Measurements from ENCODE around the gene CLEC17A.

Gene CLEC17A

GRCh38 chr19:14555918-14556661 lies 26.8 kb upstream of the CLEC17A start:
- no peak overlapping the region for H3K27ac ChIP-seq
- TF ChIP-seq CTCF (IDR thresholded peaks at IDR 0.05) (no peak), ZFX (IDR thresholded peaks at IDR 0.05; ENCODE audit: borderline replicate concordance) (no peak)

DNA sequence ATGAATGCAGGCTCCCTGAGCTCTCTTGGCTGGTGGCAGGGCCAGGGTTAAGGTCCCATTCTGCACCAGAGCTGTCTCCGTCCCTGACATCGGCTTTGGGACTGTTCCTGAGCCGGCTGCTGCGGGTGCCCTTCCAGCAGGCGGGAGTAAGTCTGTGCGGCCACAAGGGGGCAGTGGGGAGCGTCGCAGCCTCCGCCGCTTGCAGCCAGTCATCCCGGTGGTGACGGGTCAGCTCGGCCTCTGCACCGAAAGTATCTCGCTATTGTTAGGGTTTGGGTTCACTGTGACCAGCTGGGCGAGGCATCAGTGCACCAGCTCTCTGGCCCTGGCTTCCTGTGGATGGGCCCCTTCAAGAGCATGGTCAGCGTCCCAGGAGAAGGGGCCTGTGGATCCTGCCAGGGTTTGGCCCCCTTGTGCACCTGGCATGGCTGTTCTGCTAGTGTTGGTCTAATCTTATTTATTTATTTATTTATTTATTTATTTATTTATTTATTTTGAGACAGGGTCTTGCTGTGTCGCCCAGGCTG lies 26.2 kb upstream of the CLEC17A start:
- no peak overlapping the region for H3K27ac ChIP-seq
- no peak for TF ChIP-seq ZFX (IDR thresholded peaks at IDR 0.05; ENCODE audit: borderline replicate concordance)
- peak; percentile 98 for TF ChIP-seq CTCF (IDR thresholded peaks at IDR 0.05)

DNA sequence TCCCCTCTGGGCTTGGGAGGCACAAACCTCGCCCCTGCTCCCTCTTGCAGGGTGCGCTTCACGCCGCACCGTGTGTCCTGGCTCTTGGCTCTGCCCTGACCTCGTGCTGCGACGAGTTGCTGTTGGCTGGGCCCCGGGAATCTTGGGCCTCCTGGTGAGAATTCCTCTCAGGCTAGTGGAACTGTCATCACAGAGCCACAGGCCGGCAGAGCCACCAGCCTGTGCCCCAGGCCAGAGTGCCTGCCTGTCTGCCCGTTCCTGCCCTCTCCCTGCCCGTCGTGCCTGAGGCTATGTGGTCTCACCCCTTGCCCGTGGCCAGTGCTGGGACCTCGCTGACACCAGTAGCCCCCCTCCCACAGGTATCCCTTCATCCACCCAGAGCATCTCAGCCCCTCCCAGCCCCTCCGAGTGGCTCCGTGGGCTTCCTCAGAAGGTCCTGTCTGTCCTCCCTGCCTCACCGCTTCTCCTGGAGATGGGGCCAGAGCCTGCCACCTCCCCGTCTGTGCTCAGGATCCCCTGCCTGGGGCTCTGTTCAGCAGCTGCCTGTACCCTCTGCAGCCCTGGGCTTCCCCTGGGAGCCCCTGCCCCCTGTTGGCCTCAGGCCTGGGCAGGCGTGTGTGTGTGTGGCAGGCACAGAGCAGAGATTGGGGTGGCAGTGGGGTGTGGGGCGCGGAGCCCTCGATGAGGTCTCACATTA lies 24.4 kb upstream of the CLEC17A start:
- TF ChIP-seq CTCF (IDR thresholded peaks at IDR 0.05) (no peak), ZFX (IDR thresholded peaks at IDR 0.05; ENCODE audit: borderline replicate concordance) (no peak)
- H3K27ac ChIP-seq = no peak overlapping the region

DNA sequence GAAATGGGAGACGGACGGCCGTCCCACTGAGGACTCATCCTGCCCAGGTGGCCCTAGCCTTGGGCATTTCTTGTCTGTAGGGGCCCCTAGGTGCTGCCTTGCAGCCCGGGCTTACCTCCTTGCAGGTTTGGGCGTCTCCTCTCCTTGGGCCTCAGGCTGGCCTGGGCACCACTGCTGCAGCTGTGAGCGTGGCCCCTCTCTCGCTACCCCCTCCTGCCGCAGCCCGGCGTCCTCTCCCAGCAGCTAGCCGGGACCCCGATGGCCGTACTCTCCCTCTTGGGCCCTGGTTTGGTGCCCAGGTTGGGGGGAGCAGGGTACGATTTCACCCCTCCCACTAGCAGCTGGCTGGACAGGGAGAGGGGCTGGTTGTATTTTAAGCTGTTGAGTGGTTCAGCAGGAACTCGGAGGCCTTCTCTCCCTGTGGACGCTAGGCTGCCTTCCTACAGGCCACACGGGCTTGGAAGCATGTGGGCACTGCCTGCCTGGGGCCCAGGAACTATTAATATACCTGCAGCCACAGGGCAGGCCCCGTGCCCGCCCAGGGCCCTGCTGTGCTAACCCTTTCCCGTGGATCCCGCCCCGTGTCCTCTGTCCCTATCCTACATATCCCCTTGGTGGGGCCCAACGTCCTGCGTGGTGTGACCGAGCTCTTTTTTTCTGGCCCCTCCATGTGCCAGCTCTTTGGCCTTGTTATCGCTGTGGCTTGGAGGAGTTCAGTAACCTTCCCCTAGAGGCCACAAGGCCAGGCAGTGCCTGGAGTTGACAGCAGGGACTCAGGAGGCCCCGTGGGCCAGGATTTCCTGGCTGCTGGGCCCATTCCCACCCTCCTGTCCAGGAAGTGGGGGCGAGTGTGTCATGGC lies 22.7 kb upstream of the CLEC17A start:
- no peak for TF ChIP-seq ZFX (IDR thresholded peaks at IDR 0.05; ENCODE audit: borderline replicate concordance)
- TF ChIP-seq CTCF (IDR thresholded peaks at IDR 0.05) = no peak
- no peak overlapping the region for H3K27ac ChIP-seq

DNA sequence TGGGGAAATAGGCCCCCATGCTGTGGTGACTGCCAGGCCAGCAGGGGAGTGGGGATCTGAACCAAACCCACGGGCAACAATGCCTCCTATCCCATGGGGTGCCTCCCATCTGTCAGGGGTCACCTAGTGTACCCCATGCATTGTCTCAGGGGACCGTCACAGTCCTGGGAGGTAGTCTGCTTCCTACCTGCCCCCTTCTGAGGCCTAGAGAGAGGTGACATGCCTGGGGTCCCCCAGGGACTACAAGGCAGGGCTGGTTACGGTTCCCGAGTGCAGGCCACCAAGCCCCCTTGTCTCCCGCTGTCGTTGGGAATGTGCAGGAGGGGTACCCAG lies 22.1 kb upstream of the CLEC17A start:
- H3K27ac ChIP-seq = no peak overlapping the region
- TF ChIP-seq CTCF (IDR thresholded peaks at IDR 0.05) (no peak), ZFX (IDR thresholded peaks at IDR 0.05; ENCODE audit: borderline replicate concordance) (no peak)

- TF ChIP-seq ZFX (IDR thresholded peaks at IDR 0.05; ENCODE audit: borderline replicate concordance) (no peak), CTCF (IDR thresholded peaks at IDR 0.05) (no peak)
- H3K27ac ChIP-seq = no peak overlapping the region
Observed at GRCh38 chr19:14561249-14561648, 21.6 kb upstream of the CLEC17A start.

Data from 22Rv1 (cell line).